HCT116 (cell line): ENCODE results near the gene ST3GAL2. TPM values are rescaled to one million over a fixed set of nuclear protein-coding genes. Genes with fewer than 3 reads are reported as not detected.

Experiments used
- ATAC-seq: fragments of 200-7000 bp; cut with Tn5 transposase; 2 replicates; pipeline ENCODE4 v1.9.1; 2020; ENCODE audit warnings: mild to moderate bottlenecking, moderate library complexity
- BruUV-seq: library from RNA; stranded (reverse); fragments of 400-500 nt; replicated peaks from 2 replicates; lab custom pipeline; 2021; lab: Mats Ljungman, UMichigan
- CTCF ChIA-PET: fragments of 300-600 bp; sonication (Branson Sonifier 250); formaldehyde crosslinking; loops from one replicate; lab custom pipeline; 2021; ENCODE audit warnings: antibody characterized with exemption; lab: Charles Lee
- POLR2A ChIA-PET: fragments of 300-600, 350-600 bp; sonication (Branson Sonifier 250); formaldehyde crosslinking; loops from one replicate; lab custom pipeline; 2021; ENCODE audit warnings: antibody characterized with exemption; lab: Charles Lee
- RAD21 ChIA-PET, 2 experiments: fragments of 300-600 bp; sonication (Branson Sonifier 250); formaldehyde crosslinking; loops; one replicate each; lab custom pipeline; 2023; ENCODE audit warnings: low total read pairs in 2 of 2; ENCODE audit not compliant: uncharacterized antibody in 2 of 2, unreplicated experiment in 2 of 2, low non-redundant PET in 1 of 2; lab: Charles Lee
- DNase-seq: peaks from one replicate; pipeline ENCODE4 v3.0.0-alpha.2; 2010; ENCODE audit warnings: low read depth, low spot score
- H2AFZ ChIP-seq: fragments of 200-600 bp; shearing (Covaris generic), sonication (generic); 2 replicates; pipeline ENCODE4 v1.6.1; 2017; ENCODE audit warnings: low read depth, mixed run types, mixed read lengths, antibody characterized with exemption, low read length; ENCODE audit not compliant: poor library complexity, severe bottlenecking
- H3K27ac ChIP-seq: 2 replicates; pipeline ENCODE4 v1.5.1; 2012; ENCODE audit warnings: low read depth, low read length
- H3K27me3 ChIP-seq: fragments of 200-600 bp; sonication (generic); 2 replicates; pipeline ENCODE4 v1.6.1; 2016; ENCODE audit warnings: mixed run types, low read length, mixed read lengths; ENCODE audit not compliant: insufficient read depth
- H3K36me3 ChIP-seq, 2 experiments: fragments of 200-500 bp in 1 of 2; fragments of 200-600 bp in 1 of 2; sonication (Bioruptor generic) in 1 of 2; sonication (generic) in 1 of 2; 2 replicates each; pipeline versions ENCODE4 v1.5.1 to v1.6.1; 2014 to 2016; ENCODE audit warnings: low read length in 2 of 2, inconsistent platforms in 1 of 2, mixed read lengths in 1 of 2, mixed run types in 1 of 2; ENCODE audit not compliant: insufficient read depth in 2 of 2, control insufficient read depth in 1 of 2
- H3K4me1 ChIP-seq, 2 experiments: fragments of 200-600 bp in 1 of 2; sonication (generic) in 1 of 2; 2 replicates each; pipeline versions ENCODE4 v1.5.1 to v1.6.1; 2012 to 2017; ENCODE audit warnings: low read length in 2 of 2, inconsistent platforms in 1 of 2, mild to moderate bottlenecking in 1 of 2, mixed read lengths in 1 of 2, mixed run types in 1 of 2, moderate library complexity in 1 of 2; ENCODE audit not compliant: insufficient read depth in 2 of 2, control insufficient read depth in 1 of 2
- H3K4me2 ChIP-seq: fragments of 200-600 bp; sonication (generic); 2 replicates; pipeline ENCODE4 v1.6.1; 2017; ENCODE audit warnings: mixed run types, low read length, mixed read lengths
- H3K4me3 ChIP-seq, 2 experiments: fragments of 200-600 bp in 1 of 2; sonication (generic) in 1 of 2; replicated peaks in 1 of 2; 2 replicates each; pipeline ENCODE4 v1.5.1; 2011 to 2016; ENCODE audit warnings: low read length in 2 of 2, control low read depth in 1 of 2, low read depth in 1 of 2, mild to moderate bottlenecking in 1 of 2, mixed read lengths in 1 of 2, mixed run types in 1 of 2
- H3K79me2 ChIP-seq: fragments of 200-600 bp; sonication (generic); 2 replicates; pipeline ENCODE4 v1.6.1; 2017; ENCODE audit warnings: mild to moderate bottlenecking, mixed run types, low read length, moderate library complexity, mixed read lengths; ENCODE audit not compliant: insufficient read depth
- H3K9ac ChIP-seq: fragments of 200-600 bp; sonication (generic); 2 replicates; pipeline ENCODE4 v1.6.1; 2016; ENCODE audit warnings: low read length, mixed read lengths
- H3K9me2 ChIP-seq: fragments of 200-600 bp; sonication (generic), shearing (Covaris generic); 2 replicates; pipeline ENCODE4 v1.6.1; 2017; ENCODE audit warnings: mixed run types, mild to moderate bottlenecking, moderate library complexity; ENCODE audit not compliant: insufficient read depth
- H3K9me3 ChIP-seq, 2 experiments: fragments of 200-500 bp in 1 of 2; fragments of 200-600 bp in 1 of 2; sonication (Bioruptor generic) in 1 of 2; sonication (generic) in 1 of 2; 2 replicates each; pipeline ENCODE4 v1.6.1; 2014 to 2017; ENCODE audit warnings: low read length in 2 of 2, mixed read lengths in 2 of 2, inconsistent platforms in 1 of 2, low read depth in 1 of 2, mild to moderate bottlenecking in 1 of 2, mixed run types in 1 of 2, moderate library complexity in 1 of 2; ENCODE audit not compliant: control insufficient read depth in 1 of 2, insufficient read depth in 1 of 2
- H4K20me1 ChIP-seq: fragments of 200-600 bp; sonication (generic), shearing (Covaris generic); 2 replicates; pipeline ENCODE4 v1.6.1; 2017; ENCODE audit warnings: mixed run types, mild to moderate bottlenecking, moderate library complexity; ENCODE audit not compliant: insufficient read depth
- MAX ChIP-seq: IDR thresholded peaks from 2 replicates; pipeline ENCODE4 v1.6.1; 2012
- POLR2A ChIP-seq: IDR thresholded peaks from 2 replicates; pipeline ENCODE4 v1.7.0; 2011; ENCODE audit warnings: borderline replicate concordance; ENCODE audit not compliant: insufficient read depth, insufficient read length; ENCODE audit errors: extremely low read depth
- SRF ChIP-seq: IDR thresholded peaks from 2 replicates; pipeline ENCODE4 v1.6.1; 2012; ENCODE audit warnings: low read depth
- ZBTB33 ChIP-seq: IDR thresholded peaks from 2 replicates; pipeline ENCODE4 v1.6.1; 2011; ENCODE audit warnings: mild to moderate bottlenecking, low read length, moderate library complexity; ENCODE audit not compliant: insufficient replicate concordance; ENCODE audit errors: extremely low read depth
- ZFX ChIP-seq: fragments of 450-650 bp; IDR thresholded peaks from 2 replicates; pipeline ENCODE4 v1.6.1; 2017
- intact Hi-C: fragments of 100-400 bp; cut with micrococcal nuclease; formaldehyde crosslinking; loops from 2 replicates; pipeline ENCODE4 v1.10.0; 2022
- total RNA-seq: library from RNA; stranded (reverse); gene quantifications from one replicate; pipeline ENCODE4 v1.2.1, GENCODE V29; 2021; ENCODE audit not compliant: unreplicated experiment

Gene ST3GAL2
- total RNA-seq, 1 experiment from 2014 or later = 9.5 TPM

- no peaks in the 10 kb centered on the region for H4K20me1 ChIP-seq
- no peaks in the 10 kb centered on the region for H3K9me2 ChIP-seq
- peak overlapping the region; percentile 63 for H3K27ac ChIP-seq
- H3K4me1 ChIP-seq = peaks cover 23 to 29% of the 10 kb centered on the region in 2 experiments
- peak; percentile 49 for DNase-seq
- RAD21 ChIA-PET = interaction anchor here in 1 of 2 experiments (1.5 kb wide), 1 partner anchor 96 kb away, joined by 4 read pairs; no protein-coding TSS in a partner anchor
- CTCF ChIA-PET = interaction anchor here (1.5 kb wide), 1 partner anchor 295 kb away, joined by 5 read pairs; no protein-coding TSS in a partner anchor
- peak overlapping the region; percentile 83 for H3K4me2 ChIP-seq
- no peak overlapping the region for H2AFZ ChIP-seq
- peak overlapping the region in 1 of 2 experiments; percentile 38; a peak in 2 of 4 replicates for H3K4me3 ChIP-seq
- no peaks in the 10 kb centered on the region for H3K79me2 ChIP-seq
- intact Hi-C loops = no loop called here
- H3K9me3 ChIP-seq = no peaks in the 10 kb centered on the region
- peak; percentile 84 for ATAC-seq
- peak overlapping the region; percentile 42 for H3K9ac ChIP-seq
- no peaks in the 10 kb centered on the region for H3K27me3 ChIP-seq
- TF ChIP-seq SRF (no peak; the same call in 1 of the 2 replicates), ZFX (peak; percentile 49; the same call in 1 of the 2 replicates)
- POLR2A ChIA-PET = interaction anchor here (0.9 to 1.3 kb wide), 2 partner anchors 14 to 97 kb away, joined by 3 to 4 read pairs; no protein-coding TSS in a partner anchor
- BruUV-seq = TSS peak; percentile 31
- no peaks in the 10 kb centered on the region; a peak in 1 of 4 replicates for H3K36me3 ChIP-seq
Observed at GRCh38 chr16:70476272-70477020, 37.5 kb upstream of the ST3GAL2 start.

GRCh38 chr16:70475054-70475871 lies 36.4 kb upstream of the ST3GAL2 start:
- Histone ChIP-seq H3K9me3 (no peaks in the 10 kb centered on the region), H3K27me3 (no peaks in the 10 kb centered on the region), H3K36me3 (no peaks in the 10 kb centered on the region), H2AFZ (no peak overlapping the region), H3K4me3 (no peak overlapping the region), H3K4me1 (peaks cover 23 to 29% of the 10 kb centered on the region in 2 experiments), H4K20me1 (no peaks in the 10 kb centered on the region)
- ATAC-seq = no peak
- POLR2A ChIA-PET = no interaction called here
- no peak for DNase-seq
- no TSS peak for BruUV-seq
- RAD21 ChIA-PET = interaction anchor here in 1 of 2 experiments (1.5 kb wide), 1 partner anchor 95 kb away, joined by 4 read pairs; no protein-coding TSS in a partner anchor
- CTCF ChIA-PET = interaction anchor here (1.5 kb wide), 1 partner anchor 296 kb away, joined by 5 read pairs; no protein-coding TSS in a partner anchor
- intact Hi-C loops = no loop called here
- TF ChIP-seq ZBTB33 = no peak
- no peak for TF ChIP-seq MAX
- no peak for TF ChIP-seq POLR2A
- TF ChIP-seq, all 23 proteins: peak for 0
- peak overlapping the region; percentile 63 for H3K27ac ChIP-seq
- no peaks in the 10 kb centered on the region for H3K79me2 ChIP-seq
- H3K4me2 ChIP-seq = peak overlapping the region; percentile 83
- no peaks in the 10 kb centered on the region for H3K9me2 ChIP-seq
- H3K9ac ChIP-seq = peak overlapping the region; percentile 18; the same call in 1 of the 2 replicates
